PFSK-1 (cell line): ENCODE measurements around the gene DHDDS.

Experiments used
- POLR2AphosphoS5 ChIP-seq: IDR thresholded peaks from 2 replicates; pipeline ENCODE4 v1.6.1; 2012; ENCODE audit warnings: low read depth, mild to moderate bottlenecking, control low read depth, low read length, moderate library complexity
- TAF1 ChIP-seq: IDR thresholded peaks from 2 replicates; pipeline ENCODE4 v1.6.1; 2012; ENCODE audit warnings: low read length, control low read depth, borderline replicate concordance; ENCODE audit not compliant: insufficient read depth
- TF ChIP-seq, protein P1 (sequence below), 2 experiments: IDR thresholded peaks; 2 replicates each; pipeline versions ENCODE4 v1.6.1 to v1.8.0; 2011 to 2012; ENCODE audit warnings: low read depth in 2 of 2, low read length in 2 of 2, control low read depth in 1 of 2, inconsistent platforms in 1 of 2, mild to moderate bottlenecking in 1 of 2, moderate library complexity in 1 of 2; ENCODE audit not compliant: insufficient read depth in 1 of 2

DNA sequence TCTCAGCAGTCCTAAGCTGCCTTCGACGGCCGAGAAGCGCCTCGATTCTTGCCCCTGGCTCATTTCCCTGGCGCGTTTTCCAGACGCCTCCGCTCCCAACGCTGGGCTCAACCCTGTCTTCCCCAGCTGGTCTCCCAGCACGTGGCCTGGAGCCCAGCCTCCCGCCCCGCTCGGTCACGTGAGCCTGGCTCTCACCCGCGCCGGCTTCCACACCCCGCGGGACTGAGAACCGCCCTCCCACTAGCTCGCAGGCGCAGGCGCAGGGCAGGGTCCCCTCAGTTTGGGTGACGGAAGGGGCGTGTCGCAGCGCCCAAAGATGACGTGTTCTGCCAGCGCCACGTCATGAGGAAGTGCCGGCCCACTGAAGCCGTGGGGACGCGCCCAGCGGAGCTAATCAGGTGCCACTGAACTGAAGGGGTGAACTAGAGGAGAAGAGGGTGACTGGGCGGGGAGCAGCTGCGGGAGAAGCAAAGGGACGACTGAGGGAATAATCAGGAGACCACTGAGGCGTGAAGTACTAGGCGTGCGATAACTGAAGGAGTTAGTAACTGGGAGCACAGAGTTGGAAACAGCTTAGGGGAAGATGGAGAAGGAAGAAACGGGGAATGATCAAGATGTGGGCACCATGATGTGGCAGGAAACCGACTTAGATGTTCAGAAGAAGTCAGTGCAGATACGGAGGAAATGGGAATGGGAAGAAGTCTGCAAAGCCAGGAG lies at the start of gene DHDDS:
- no peak for TF ChIP-seq TAF1
- peak; percentile 92 for TF ChIP-seq POLR2AphosphoS5
- TF ChIP-seq, protein P1, sequence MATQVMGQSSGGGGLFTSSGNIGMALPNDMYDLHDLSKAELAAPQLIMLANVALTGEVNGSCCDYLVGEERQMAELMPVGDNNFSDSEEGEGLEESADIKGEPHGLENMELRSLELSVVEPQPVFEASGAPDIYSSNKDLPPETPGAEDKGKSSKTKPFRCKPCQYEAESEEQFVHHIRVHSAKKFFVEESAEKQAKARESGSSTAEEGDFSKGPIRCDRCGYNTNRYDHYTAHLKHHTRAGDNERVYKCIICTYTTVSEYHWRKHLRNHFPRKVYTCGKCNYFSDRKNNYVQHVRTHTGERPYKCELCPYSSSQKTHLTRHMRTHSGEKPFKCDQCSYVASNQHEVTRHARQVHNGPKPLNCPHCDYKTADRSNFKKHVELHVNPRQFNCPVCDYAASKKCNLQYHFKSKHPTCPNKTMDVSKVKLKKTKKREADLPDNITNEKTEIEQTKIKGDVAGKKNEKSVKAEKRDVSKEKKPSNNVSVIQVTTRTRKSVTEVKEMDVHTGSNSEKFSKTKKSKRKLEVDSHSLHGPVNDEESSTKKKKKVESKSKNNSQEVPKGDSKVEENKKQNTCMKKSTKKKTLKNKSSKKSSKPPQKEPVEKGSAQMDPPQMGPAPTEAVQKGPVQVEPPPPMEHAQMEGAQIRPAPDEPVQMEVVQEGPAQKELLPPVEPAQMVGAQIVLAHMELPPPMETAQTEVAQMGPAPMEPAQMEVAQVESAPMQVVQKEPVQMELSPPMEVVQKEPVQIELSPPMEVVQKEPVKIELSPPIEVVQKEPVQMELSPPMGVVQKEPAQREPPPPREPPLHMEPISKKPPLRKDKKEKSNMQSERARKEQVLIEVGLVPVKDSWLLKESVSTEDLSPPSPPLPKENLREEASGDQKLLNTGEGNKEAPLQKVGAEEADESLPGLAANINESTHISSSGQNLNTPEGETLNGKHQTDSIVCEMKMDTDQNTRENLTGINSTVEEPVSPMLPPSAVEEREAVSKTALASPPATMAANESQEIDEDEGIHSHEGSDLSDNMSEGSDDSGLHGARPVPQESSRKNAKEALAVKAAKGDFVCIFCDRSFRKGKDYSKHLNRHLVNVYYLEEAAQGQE (IDR thresholded peaks at IDR 0.05; ENCODE audit: insufficient read depth in 1 of 2, low read depth in 2 of 2, low read length in 2 of 2) = no peak
